Right kidney (tissue), 1 donor: ENCODE results near the gene ANKRD2.

Experiments
- DNase-seq: peaks from one replicate; pipeline ENCODE4 v3.0.0-alpha.2; 2016

The ANKRD2 gene

GRCh38 chr10:97596101-97597082, 23.8 kb downstream of the ANKRD2 start:
- DNase-seq: no peak

DNA sequence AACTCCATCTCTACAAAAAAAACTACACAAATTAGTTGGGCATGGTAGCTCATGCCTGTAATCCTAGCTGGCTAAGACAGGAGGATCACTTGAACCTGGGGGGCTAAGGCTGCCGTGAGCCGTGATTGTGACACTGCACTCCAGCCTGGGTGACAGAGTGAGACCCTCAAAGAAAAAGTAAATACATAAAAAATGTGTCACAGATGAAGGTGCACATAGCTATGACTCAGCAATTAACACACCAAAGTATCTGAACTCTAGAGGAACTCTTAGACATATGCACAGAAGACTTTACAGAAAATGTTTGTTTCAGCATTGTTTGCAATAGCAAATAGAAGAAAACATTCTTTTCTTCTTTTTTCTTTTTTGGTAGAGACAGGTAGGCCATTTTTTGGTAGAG, 25.2 kb downstream of the ANKRD2 start:
- no peak for DNase-seq

- DNase-seq: no peak
Measured at GRCh38 chr10:97598407-97599271, 26.1 kb downstream of the ANKRD2 start.

DNA sequence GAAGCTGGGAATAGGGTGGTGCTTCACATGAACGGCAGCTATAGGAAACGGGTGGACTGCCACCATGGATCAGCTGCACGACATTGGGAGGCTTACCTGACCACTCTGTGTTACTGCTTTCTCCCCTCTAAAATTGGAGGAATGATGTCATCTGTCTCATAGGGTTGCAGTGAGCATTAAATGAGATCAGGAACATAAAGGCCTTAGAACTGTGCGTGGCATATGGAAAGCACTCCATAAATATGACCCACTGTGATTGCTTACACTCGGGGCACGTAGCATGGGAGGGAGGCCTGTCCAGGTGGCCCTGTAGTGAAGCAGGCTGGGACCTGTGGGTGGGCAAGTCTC, 26.7 kb downstream of the ANKRD2 start:
- DNase-seq: no peak

- no peak for DNase-seq
Measured at GRCh38 chr10:97600616-97601015, 28.0 kb downstream of the ANKRD2 start.

GRCh38 chr10:97601268-97602215, 29.0 kb downstream of the ANKRD2 start:
- DNase-seq: no peak

DNA sequence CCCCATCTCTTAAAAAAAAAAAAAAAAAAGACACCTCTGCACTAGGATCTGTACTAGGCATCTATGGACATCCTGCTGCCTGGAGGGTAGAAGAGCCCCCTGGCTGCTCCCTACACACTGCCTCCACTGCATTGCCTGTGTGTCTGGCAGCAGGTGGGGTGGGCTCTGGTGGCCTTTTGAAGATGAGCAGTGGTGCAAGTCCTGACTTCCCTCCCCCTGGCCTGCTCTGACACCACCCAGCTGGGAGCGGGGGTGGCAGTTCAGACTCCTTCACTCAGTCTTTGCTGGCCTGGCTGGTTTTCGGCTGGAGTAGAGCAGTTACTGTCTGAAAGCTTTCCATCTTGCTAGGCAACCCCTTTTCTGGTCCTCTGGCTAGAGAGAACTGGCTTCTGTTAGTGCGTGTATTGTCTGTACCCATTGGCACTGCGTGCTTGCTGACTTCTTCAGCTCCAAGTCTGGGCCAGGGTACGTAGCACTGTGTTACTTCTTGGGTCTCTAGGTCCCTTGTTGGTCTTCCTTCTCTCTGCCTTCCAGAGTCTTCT, 34.6 kb downstream of the ANKRD2 start:
- DNase-seq: no peak

GRCh38 chr10:97608991-97609561, 36.5 kb downstream of the ANKRD2 start:
- DNase-seq: no peak

GRCh38 chr10:97611473-97611872, 38.9 kb downstream of the ANKRD2 start:
- no peak for DNase-seq

DNA sequence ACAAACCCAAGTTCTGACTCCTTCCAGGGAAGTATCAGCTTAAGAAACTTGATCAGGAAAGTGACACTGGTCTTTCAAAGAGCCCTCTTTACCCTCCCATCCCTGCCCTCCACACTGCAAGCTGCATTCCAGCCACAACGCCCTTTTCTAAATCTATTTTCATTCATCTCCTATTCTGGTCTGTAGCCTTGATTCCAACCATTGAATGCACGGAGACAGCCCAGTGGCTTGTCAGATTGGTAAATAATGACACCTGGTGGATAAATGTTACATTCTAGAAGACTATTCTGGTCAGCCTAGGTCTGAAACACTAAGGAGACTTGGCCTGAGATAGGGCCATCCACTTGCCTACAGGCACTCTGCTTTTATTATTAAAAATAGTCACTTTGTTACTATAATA, 39.8 kb downstream of the ANKRD2 start:
- DNase-seq: no peak

GRCh38 chr10:97618285-97618684, 45.7 kb downstream of the ANKRD2 start:
- DNase-seq: no peak

GRCh38 chr10:97618733-97619132, 46.2 kb downstream of the ANKRD2 start:
- DNase-seq: no peak

GRCh38 chr10:97623277-97623676, 50.7 kb downstream of the ANKRD2 start:
- no peak for DNase-seq

DNA sequence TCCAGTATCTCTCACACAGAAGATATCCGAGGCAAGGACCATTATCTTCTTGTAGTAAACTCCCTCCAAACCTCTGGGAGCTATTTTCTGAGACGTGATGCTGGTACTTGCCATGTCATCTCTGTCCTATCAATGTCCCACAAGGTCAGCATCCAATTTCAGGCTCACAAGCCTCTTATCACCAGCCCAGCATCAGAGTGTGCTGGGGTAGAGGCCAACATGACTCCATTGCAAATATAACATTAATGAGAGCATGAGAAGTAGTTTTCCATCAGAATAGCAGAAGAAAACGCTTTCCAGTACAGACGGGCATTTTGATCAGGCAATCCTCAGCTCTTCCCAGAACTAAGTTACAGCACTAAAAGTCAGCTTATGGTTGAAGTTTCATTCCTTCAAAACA, 55.2 kb downstream of the ANKRD2 start:
- DNase-seq: no peak

GRCh38 chr10:97628228-97628627, 55.6 kb downstream of the ANKRD2 start:
- no peak for DNase-seq

DNA sequence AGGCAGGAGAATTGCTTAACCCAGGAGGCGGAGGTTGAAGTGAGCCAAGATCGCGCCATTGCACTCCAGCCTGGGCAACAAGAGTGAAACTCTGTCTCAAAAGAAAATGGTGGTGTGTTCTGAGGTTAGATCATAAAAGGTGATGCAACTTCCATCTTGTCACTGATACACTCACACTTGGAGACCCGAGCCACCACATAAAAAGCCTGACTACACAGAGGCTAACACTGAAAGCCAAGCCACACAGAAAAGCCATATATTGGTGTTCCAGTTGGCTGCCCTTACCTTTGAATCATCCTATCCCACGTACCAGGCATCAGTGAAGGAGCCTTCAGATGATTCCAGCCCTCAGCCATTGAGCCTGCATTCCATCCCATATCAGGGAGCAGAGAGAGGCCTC, 56.7 kb downstream of the ANKRD2 start:
- no peak for DNase-seq

GRCh38 chr10:97631098-97631497, 58.5 kb downstream of the ANKRD2 start:
- no peak for DNase-seq

GRCh38 chr10:97632949-97633884, 60.6 kb downstream of the ANKRD2 start, which contains the start of gene MORN4:
Gene MORN4, minus strand, starts transcription at chr10:97633500. Its CDS starts 13,847 bp downstream, at chr10:97619653.
- peak; percentile 93 for DNase-seq
